ENCODE data around the gene ARL6IP4. TPM values are rescaled to one million over a fixed set of nuclear protein-coding genes. Genes with fewer than 3 reads are reported as not detected.

ARL6IP4 gene
- total RNA-seq, 4 donors from 2014 or later, result 197 to 338 (median 251) TPM

GRCh38 chr12:122979001-122979907 is 1.2 kb upstream of the ARL6IP4 start:
- peaks cover 0 to 50% (median 2%) of the 10 kb centered on the region in 3 donors for H3K36me3 ChIP-seq
- peaks cover 0 to 81% (median 57%) of the 10 kb centered on the region in 4 donors for H3K4me1 ChIP-seq
- H3K9me3 ChIP-seq, result no peaks in the 10 kb centered on the region
- H3K4me3 ChIP-seq, result peak overlapping the region in 3 of 4 donors; percentile 81 to 100 (median 96)
- 60 to 72% methylated on average over 24 to 25 of the region's 28 CpGs for WGBS, 2 donors
- H3K27me3 ChIP-seq, result no peaks in the 10 kb centered on the region
- no peak for DNase-seq (ENCODE audit: low spot score in 2 of 2)
- H3K27ac ChIP-seq, result peak overlapping the region in 1 of 4 donors; percentile 93
- TF ChIP-seq CTCF (IDR thresholded peaks at IDR 0.05) (no peak), EP300 (IDR thresholded peaks at IDR 0.05) (no peak), POLR2A (IDR thresholded peaks at IDR 0.05) (no peak)

- peaks cover 0 to 87% (median 63%) of the 10 kb centered on the region in 4 donors for H3K4me1 ChIP-seq
- TF ChIP-seq CTCF (IDR thresholded peaks at IDR 0.05) (no peak), EP300 (IDR thresholded peaks at IDR 0.05) (no peak), POLR2A (IDR thresholded peaks at IDR 0.05) (no peak)
- DNase-seq (ENCODE audit: low spot score in 2 of 2), result no peak
- peak overlapping the region; percentile 81 to 100 (median 96) for H3K4me3 ChIP-seq
- no peaks in the 10 kb centered on the region for H3K27me3 ChIP-seq
- WGBS, 2 donors, result 0 to 1% methylated on average over 7 of the region's 7 CpGs
- H3K27ac ChIP-seq, result peak overlapping the region in 3 of 4 donors; percentile 82 to 93 (median 91)
- H3K9me3 ChIP-seq, result no peaks in the 10 kb centered on the region
- H3K36me3 ChIP-seq, result peaks cover 0 to 50% (median 2%) of the 10 kb centered on the region in 3 donors
Observed at GRCh38 chr12:122979908-122980182, 636 bp upstream of the ARL6IP4 start.

GRCh38 chr12:122981036-122981471 is 573 bp downstream of the ARL6IP4 start:
- H3K27me3 ChIP-seq, result no peaks in the 10 kb centered on the region
- no peaks in the 10 kb centered on the region for H3K9me3 ChIP-seq
- no peak for DNase-seq (ENCODE audit: low spot score in 2 of 2)
- peaks cover 0 to 57% (median 2%) of the 10 kb centered on the region in 3 donors for H3K36me3 ChIP-seq
- peak overlapping the region; percentile 82 to 94 (median 92) for H3K27ac ChIP-seq
- H3K4me1 ChIP-seq, result peaks cover 0 to 92% (median 67%) of the 10 kb centered on the region in 4 donors
- TF ChIP-seq EP300 (IDR thresholded peaks at IDR 0.05), result no peak
- no peak for TF ChIP-seq POLR2A (IDR thresholded peaks at IDR 0.05)
- no peak for TF ChIP-seq CTCF (IDR thresholded peaks at IDR 0.05)
- peak overlapping the region; percentile 81 to 100 (median 96) for H3K4me3 ChIP-seq
- WGBS, 2 donors, result 1% methylated on average over 14 to 28 of the region's 40 CpGs

GRCh38 chr12:122981587-122982476 is 1.4 kb downstream of the ARL6IP4 start:
- Histone ChIP-seq H3K36me3 (peaks cover 0 to 61% (median 2%) of the 10 kb centered on the region in 3 donors), H3K27me3 (no peaks in the 10 kb centered on the region), H3K4me1 (peaks cover 0 to 85% (median 59%) of the 10 kb centered on the region in 4 donors), H3K27ac (peak overlapping the region in 3 of 4 donors; percentile 91 to 94 (median 93)), H3K4me3 (peak overlapping the region; percentile 81 to 100 (median 96)), H3K9me3 (no peaks in the 10 kb centered on the region)
- no peak for TF ChIP-seq POLR2A (IDR thresholded peaks at IDR 0.05)
- TF ChIP-seq CTCF (IDR thresholded peaks at IDR 0.05), result no peak
- TF ChIP-seq EP300 (IDR thresholded peaks at IDR 0.05), result no peak
- WGBS, 2 donors, result 62 to 66% methylated on average over 25 of the region's 25 CpGs
- no peak for DNase-seq (ENCODE audit: low spot score in 2 of 2)
